ENCODE data around the gene RFWD3.
"Not testable (repeated sequence)": the region's sequence is repeated elsewhere in the genome, so short reads cannot be mapped to it uniquely, and the experiment has no call there.

The RFWD3 gene

DNA sequence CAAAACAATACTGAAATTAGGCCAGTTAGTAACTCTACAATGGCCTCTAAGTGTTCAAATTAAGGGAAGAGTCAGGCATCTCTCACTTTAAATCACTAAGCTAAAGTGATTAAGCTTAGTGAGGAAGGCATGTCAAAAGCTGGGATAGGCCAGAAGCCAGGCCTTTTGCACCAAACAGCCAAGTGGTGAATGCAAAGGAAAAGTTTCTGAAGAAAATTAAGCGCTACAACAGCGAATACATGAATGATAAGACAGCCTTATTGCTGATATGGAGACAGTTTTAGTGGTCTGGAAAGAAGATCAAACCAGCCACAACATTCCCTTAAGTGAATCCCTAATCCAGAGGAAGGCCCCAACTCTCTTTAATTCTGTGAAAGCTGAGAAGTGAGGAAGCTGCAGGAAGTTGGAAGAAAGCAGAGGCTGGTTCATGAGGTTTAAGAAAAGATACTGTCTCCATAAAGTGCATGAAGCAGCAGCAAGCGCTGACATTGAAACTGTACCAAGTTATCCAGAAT lies 12.1 kb downstream of the RFWD3 start:
- DNase-seq (ENCODE audit: low read depth): no peak
- TF ChIP-seq, protein P1, sequence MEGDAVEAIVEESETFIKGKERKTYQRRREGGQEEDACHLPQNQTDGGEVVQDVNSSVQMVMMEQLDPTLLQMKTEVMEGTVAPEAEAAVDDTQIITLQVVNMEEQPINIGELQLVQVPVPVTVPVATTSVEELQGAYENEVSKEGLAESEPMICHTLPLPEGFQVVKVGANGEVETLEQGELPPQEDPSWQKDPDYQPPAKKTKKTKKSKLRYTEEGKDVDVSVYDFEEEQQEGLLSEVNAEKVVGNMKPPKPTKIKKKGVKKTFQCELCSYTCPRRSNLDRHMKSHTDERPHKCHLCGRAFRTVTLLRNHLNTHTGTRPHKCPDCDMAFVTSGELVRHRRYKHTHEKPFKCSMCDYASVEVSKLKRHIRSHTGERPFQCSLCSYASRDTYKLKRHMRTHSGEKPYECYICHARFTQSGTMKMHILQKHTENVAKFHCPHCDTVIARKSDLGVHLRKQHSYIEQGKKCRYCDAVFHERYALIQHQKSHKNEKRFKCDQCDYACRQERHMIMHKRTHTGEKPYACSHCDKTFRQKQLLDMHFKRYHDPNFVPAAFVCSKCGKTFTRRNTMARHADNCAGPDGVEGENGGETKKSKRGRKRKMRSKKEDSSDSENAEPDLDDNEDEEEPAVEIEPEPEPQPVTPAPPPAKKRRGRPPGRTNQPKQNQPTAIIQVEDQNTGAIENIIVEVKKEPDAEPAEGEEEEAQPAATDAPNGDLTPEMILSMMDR (IDR thresholded peaks at IDR 0.05; ENCODE audit: control insufficient read depth, extremely low read depth, insufficient read depth): no peak
- no peak overlapping the region for H3K4me3 ChIP-seq (ENCODE audit: low read depth, low read length)

DNA sequence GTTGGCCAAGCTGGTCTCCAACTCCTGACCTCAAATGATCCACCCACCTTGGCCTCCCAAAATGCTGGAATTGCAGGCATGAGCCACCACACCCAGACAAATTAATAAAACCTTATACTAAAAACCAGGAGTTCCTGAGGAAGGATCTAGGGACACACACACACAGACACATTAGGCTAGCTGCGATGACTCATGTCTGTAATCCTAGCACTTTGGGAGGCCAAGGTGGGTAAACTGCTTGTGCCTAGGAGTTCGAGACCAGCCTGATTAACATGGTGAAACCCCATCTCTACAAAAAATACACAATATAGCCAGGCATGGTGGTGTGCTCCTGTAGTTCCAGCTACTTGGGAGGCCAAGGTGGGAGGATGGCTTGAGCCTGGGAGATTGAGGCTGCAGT lies 13.8 kb downstream of the RFWD3 start:
- not testable (repeated sequence) for DNase-seq (ENCODE audit: low read depth); H3K4me3 ChIP-seq (ENCODE audit: low read depth, low read length)

DNA sequence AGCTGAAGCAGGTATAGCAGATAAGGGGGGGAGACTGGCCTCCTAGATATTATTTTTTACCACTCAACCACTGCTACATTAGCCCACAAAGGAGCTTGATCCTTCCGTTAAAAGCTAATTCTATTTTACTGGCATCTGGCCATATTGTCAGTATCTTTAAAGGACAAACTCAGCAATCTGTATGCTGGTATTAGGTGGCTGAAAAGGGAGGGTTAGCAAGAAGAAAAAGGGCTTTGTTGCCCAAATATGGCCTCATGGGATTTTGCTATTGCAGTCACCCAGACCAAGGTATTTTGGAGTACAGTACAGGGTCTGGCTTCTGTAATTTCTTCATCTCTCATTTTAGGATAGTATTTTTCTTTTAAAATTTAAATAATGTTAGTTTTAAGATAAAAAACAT lies 14.4 kb downstream of the RFWD3 start:
- DNase-seq (ENCODE audit: low read depth): no peak
- H3K4me3 ChIP-seq (ENCODE audit: low read depth, low read length): no peak overlapping the region
- TF ChIP-seq, protein P1 (IDR thresholded peaks at IDR 0.05; ENCODE audit: control insufficient read depth, extremely low read depth, insufficient read depth): no peak

DNA sequence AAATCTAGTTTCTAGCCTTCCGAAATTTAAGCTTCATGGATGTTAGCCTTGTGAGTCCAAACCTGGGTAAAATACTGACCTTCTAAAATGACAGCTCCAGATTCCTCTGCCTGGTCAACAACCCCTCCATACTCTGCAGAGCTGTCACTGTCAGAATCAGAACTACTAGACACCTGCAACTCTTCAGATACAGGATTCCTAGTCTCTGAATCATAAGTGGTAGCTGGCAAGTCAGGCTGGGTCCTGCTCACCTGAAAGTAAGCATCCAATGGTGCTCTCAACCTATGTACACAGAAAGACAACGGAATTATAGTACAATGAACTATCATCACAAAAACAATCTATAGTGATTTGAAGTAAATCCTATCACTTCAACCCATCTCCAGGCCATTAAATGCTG lies 14.8 kb downstream of the RFWD3 start:
- H3K4me3 ChIP-seq (ENCODE audit: low read depth, low read length): no peak overlapping the region
- TF ChIP-seq, protein P1 (IDR thresholded peaks at IDR 0.05; ENCODE audit: control insufficient read depth, extremely low read depth, insufficient read depth): no peak
- DNase-seq (ENCODE audit: low read depth): no peak

DNA sequence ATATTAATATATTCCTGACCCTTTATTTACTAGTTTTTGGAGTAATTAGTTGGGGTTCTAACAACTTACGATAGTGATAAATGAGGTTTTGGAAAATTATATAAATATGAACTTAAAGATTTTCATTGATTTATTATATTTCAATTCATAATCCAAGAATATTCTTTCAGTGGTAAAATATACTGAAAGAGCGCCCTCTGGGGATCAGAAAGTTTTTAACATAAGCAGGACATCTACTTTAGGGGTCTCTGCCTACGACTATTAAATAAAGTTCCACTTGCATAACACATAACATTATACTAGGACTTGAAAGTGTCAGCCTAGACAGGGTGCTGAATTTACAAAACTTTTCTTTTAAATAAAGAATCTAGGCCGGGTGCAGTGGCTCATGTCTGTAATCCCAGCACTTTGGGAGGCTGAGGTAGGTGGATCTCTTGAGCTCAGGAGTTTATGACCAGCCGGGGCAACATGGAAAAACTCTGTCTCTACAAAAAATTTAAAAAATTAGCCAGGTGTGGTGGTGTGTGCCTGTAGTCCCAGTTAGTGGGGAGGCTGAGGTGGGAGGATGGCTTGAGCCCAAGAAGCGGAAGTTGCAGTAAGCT lies 15.6 kb downstream of the RFWD3 start:
- no peak overlapping the region for H3K4me3 ChIP-seq (ENCODE audit: low read depth, low read length)
- TF ChIP-seq, protein P1 (IDR thresholded peaks at IDR 0.05; ENCODE audit: control insufficient read depth, extremely low read depth, insufficient read depth): peak; percentile 45
- no peak for DNase-seq (ENCODE audit: low read depth)

DNA sequence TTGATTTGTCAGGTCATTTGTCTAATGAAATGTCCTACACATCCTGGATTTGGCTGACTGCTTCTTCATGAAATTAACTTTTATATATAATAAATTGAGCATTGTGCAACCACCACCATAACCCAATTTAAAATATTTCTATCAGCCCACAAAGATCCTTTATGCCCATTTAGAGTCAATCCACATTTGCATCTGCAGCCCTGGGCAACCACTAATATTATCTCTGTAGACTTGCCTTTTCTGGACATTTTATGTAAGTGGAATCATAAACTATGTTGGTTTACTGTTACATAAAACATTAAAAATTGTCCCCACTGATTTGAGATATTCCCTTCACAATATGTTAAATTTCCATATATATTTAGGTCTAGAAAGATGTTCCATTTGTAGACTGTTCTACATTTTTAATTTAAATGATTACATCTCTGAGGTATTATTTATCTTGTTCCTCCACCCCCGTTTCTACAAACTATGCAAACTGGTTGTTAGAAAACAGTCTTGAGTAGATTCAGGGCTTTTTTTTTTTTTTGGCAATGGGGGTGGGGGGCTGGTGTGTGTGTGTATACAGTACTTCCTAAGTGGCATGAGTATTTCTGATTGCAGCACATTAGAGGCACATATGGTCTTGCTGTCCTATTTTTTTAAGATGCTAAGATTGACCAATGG lies 16.7 kb downstream of the RFWD3 start:
- no peak for DNase-seq (ENCODE audit: low read depth)
- TF ChIP-seq, protein P1 (IDR thresholded peaks at IDR 0.05; ENCODE audit: control insufficient read depth, extremely low read depth, insufficient read depth): no peak
- no peak overlapping the region for H3K4me3 ChIP-seq (ENCODE audit: low read depth, low read length)

DNA sequence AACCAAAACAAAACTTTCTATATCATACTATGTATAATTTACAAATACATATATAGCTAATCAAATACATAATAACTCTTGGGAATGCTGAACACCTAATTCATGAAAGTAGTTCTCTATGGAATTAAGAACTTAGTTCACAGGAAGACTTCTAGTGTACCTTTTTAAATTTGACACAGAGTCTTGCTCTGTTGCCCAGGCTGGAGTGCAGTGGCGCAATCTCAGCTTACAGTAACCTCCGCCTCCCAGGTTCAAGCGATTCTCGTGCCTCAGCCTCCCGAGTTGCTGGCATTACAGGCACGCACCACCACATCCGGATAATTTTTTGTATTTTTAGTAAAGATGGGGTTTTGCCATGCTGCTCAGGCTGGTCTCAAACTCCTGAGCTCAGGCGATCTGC lies 24.7 kb downstream of the RFWD3 start:
- no peak for DNase-seq (ENCODE audit: low read depth)
- TF ChIP-seq, protein P1 (IDR thresholded peaks at IDR 0.05; ENCODE audit: control insufficient read depth, extremely low read depth, insufficient read depth): no peak
- H3K4me3 ChIP-seq (ENCODE audit: low read depth, low read length): no peak overlapping the region

All from LNCaP clone FGC (cell line).